GM23338 (cell line): ENCODE results near the gene DAZAP1.

Source experiments
- CTCF ChIP-seq, 2 experiments: fragments of 200-600 bp in 1 of 2; sonication (generic) in 1 of 2; conservative IDR thresholded peaks; 2 replicates each; pipeline versions ENCODE4 v1.5.1 to v1.6.1; 2016 to 2017; ENCODE audit warnings: antibody characterized with exemption in 2 of 2, low read depth in 2 of 2, mild to moderate bottlenecking in 2 of 2, moderate library complexity in 1 of 2
- NANOG ChIP-seq: IDR thresholded peaks from 2 replicates; pipeline ENCODE4 v1.6.1; 2016; ENCODE audit warnings: antibody characterized with exemption, borderline replicate concordance
- POLR2AphosphoS5 ChIP-seq: IDR thresholded peaks from 2 replicates; pipeline ENCODE4 v1.6.1; 2016; ENCODE audit warnings: antibody characterized with exemption, low read depth
- ZNF114 ChIP-seq: fragments of 250-450 bp; sonication (Bioruptor Pico); IDR thresholded peaks from 2 replicates; pipeline ENCODE4 v1.5.0; 2020; ENCODE audit warnings: mild to moderate bottlenecking, moderate library complexity

DNA sequence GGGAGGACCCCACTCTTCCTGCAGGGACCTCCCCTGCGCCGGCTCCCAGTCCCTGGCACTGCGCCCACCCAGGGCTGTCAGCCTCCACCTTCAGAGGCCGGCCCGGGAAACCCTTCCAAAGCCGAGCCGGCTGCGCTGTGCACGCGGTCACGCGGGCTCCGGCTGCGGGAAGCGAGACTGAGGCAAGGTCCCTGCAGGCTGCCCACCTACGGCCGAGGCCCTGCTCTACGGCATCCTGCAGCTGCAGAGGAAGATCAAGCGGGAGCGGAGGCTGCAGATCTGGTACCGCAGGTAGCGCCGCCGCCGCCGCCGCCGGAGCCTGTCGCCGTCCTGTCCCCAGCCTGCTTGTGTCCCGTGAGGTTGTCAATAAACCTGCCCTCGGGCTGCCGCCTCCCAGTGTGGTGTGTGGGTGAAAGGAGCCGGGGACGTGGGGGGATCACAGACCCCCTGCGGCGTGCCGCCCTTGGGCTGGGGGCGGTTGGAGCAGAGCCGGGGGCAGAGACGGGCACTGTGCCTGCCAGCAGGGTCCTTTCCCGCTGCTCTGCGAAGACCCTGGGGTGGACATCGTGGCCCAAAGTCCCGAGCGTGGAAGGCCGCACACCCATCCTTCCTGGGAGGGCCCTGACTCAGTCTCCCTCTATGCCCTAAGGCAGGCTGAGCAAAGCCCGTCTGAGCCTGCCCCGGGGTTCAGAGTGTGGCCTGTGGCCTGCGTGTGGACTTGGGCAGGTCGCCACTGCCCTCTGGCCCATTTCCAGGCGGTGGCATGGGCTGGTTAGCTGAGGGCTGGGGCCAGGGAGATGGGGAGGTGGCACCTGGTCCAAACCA lies 12.0 kb upstream of the DAZAP1 start:
- TF ChIP-seq ZNF114 (CRISPR knock-in tag) (no peak), CTCF (conservative IDR thresholded peaks at IDR 0.05; ENCODE audit: low read depth in 2 of 2) (no peak), POLR2AphosphoS5 (peak; percentile 32; the same call in 1 of the 2 replicates), NANOG (no peak)
